Gastrocnemius medialis (tissue), 4 donors: ENCODE data around the gene AGAP2. TPM values are rescaled to one million over a fixed set of nuclear protein-coding genes. Genes with fewer than 3 reads are reported as not detected.

ENCODE experiments used
- ATAC-seq, 2 donors: fragments of 150-250 bp; one replicate each; pipeline ENCODE4 v1.9.1; 2016
- DNase-seq, 2 donors: peaks; one replicate each; pipeline ENCODE4 v3.0.0-alpha.2; 2019
- H3K27ac ChIP-seq, 4 donors: fragments of 200-600 bp; sonication (generic); 1 replicate in 1 of 4; 2 replicates in 3 of 4; pipeline ENCODE4 v1.5.1; 2016 to 2018; ENCODE audit warnings: mild to moderate bottlenecking in 2 of 4, moderate library complexity in 1 of 4
- H3K27me3 ChIP-seq, 3 donors: fragments of 200-600 bp; sonication (generic) in 2 of 3; 1 replicate in 1 of 3; 2 replicates in 2 of 3; pipeline versions ENCODE4 v1.5.1 to v1.6.0; 2016 to 2019; ENCODE audit warnings: mild to moderate bottlenecking in 1 of 3, moderate library complexity in 1 of 3
- H3K36me3 ChIP-seq, 2 donors: fragments of 200-600 bp; sonication (generic) in 1 of 2; one replicate each; pipeline ENCODE4 v1.5.1; 2017 to 2018
- H3K4me1 ChIP-seq, 2 donors: fragments of 200-600 bp; sonication (generic) in 1 of 2; one replicate each; pipeline ENCODE4 v1.5.1; 2016 to 2017; ENCODE audit warnings: mild to moderate bottlenecking in 2 of 2
- H3K4me3 ChIP-seq, 4 donors: fragments of 200-600 bp; sonication (generic) in 3 of 4; 1 replicate in 1 of 4; 2 replicates in 3 of 4; pipeline ENCODE4 v1.5.1; 2016 to 2019; ENCODE audit warnings: mild to moderate bottlenecking in 2 of 4
- H3K9me3 ChIP-seq, 3 donors: fragments of 200-600 bp; sonication (generic) in 2 of 3; 1 replicate in 1 of 3; 2 replicates in 2 of 3; pipeline ENCODE4 v1.5.1; 2016 to 2019
- CTCF ChIP-seq, 5 experiments: fragments of 450-650 bp in 3 of 5; fragments of 200-600 bp in 2 of 5; sonication (generic) in 2 of 5; IDR thresholded peaks in 4 of 5; conservative IDR thresholded peaks in 1 of 5; 1 replicate in 4 of 5; 2 replicates in 1 of 5; pipeline ENCODE4 v1.5.1; 2016 to 2019; ENCODE audit warnings: antibody characterized with exemption in 5 of 5, mild to moderate bottlenecking in 3 of 5, moderate library complexity in 3 of 5
- POLR2A ChIP-seq, 2 donors: fragments of 450-650 bp; IDR thresholded peaks; one replicate each; pipeline ENCODE4 v1.6.1; 2017; ENCODE audit warnings: antibody characterized with exemption in 2 of 2, mild to moderate bottlenecking in 2 of 2, moderate library complexity in 2 of 2
- in situ Hi-C, 4 donors: fragments of 200-750 bp; cut with MboI; loops; one replicate each; pipeline versions ENCODE4 v1.15.0 to v1.8.0; 2017; ENCODE audit warnings: low sequenced_read_pairs in 4 of 4
- intact Hi-C: fragments of 100-400 bp; cut with DNase I; formaldehyde crosslinking; loops from one replicate; pipeline ENCODE4 v1.15.1; 2023; ENCODE audit warnings: low total_unique reads
- total RNA-seq, 4 donors: library from RNA; depleted of rRNA; stranded (reverse); fragments of >200 nt; gene quantifications; one replicate each; pipeline versions ENCODE4 v1.1.0 to v1.2.3, GENCODE V29; 2016

Gene AGAP2
- total RNA-seq, 4 donors from 2014 or later = 1.8 to 5.4 (median 3.7) TPM

GRCh38 chr12:57739387-57739786 is 845 bp upstream of the AGAP2 start:
- ATAC-seq (no peak), DNase-seq (no peak)
- intact Hi-C loops = no loop called here
- H3K27ac ChIP-seq = peak overlapping the region; percentile 41 to 66 (median 58)
- H3K36me3 ChIP-seq = no peaks in the 10 kb centered on the region
- TF ChIP-seq CTCF (IDR thresholded peaks at IDR 0.05 in 4 of 5, conservative IDR thresholded peaks at IDR 0.05 in 1 of 5) (no peak), POLR2A (IDR thresholded peaks at IDR 0.05) (no peak)
- H3K9me3 ChIP-seq = no peaks in the 10 kb centered on the region
- H3K4me1 ChIP-seq = peaks cover 11 to 27% of the 10 kb centered on the region in 2 donors
- in situ Hi-C loops = no loop called here
- H3K4me3 ChIP-seq = peak overlapping the region in 1 of 4 donors; percentile 47
- peaks cover 46 to 55% (median 47%) of the 10 kb centered on the region in 3 donors for H3K27me3 ChIP-seq

GRCh38 chr12:57737467-57738460 is 778 bp downstream of the AGAP2 start:
- Histone ChIP-seq H3K27ac (peak overlapping the region; percentile 36 to 66 (median 56)), H3K9me3 (no peaks in the 10 kb centered on the region), H3K4me1 (peaks cover 7 to 27% of the 10 kb centered on the region in 2 donors), H3K36me3 (no peaks in the 10 kb centered on the region), H3K27me3 (peaks cover 46 to 55% (median 47%) of the 10 kb centered on the region in 3 donors), H3K4me3 (peak overlapping the region; percentile 23 to 49 (median 47))
- no peak for ATAC-seq
- no peak for TF ChIP-seq CTCF (IDR thresholded peaks at IDR 0.05 in 4 of 5, conservative IDR thresholded peaks at IDR 0.05 in 1 of 5)
- no peak for TF ChIP-seq POLR2A (IDR thresholded peaks at IDR 0.05)
- intact Hi-C loops (no loop called here), in situ Hi-C loops (no loop called here)
- no peak for DNase-seq

- TF ChIP-seq POLR2A (IDR thresholded peaks at IDR 0.05) (no peak), CTCF (IDR thresholded peaks at IDR 0.05 in 4 of 5, conservative IDR thresholded peaks at IDR 0.05 in 1 of 5) (no peak)
- no peak for DNase-seq
- Histone ChIP-seq H3K9me3 (no peaks in the 10 kb centered on the region), H3K4me1 (peaks cover 7 to 27% of the 10 kb centered on the region in 2 donors), H3K27me3 (peaks cover 46 to 55% (median 52%) of the 10 kb centered on the region in 3 donors), H3K4me3 (peak overlapping the region; percentile 23 to 49 (median 38)), H3K36me3 (no peaks in the 10 kb centered on the region), H3K27ac (peak overlapping the region; percentile 8 to 66 (median 56))
- in situ Hi-C loops (no loop called here), intact Hi-C loops (no loop called here)
- no peak for ATAC-seq
Measured at GRCh38 chr12:57736741-57737466, 1.6 kb downstream of the AGAP2 start.

GRCh38 chr12:57735952-57736740 is 2.4 kb downstream of the AGAP2 start:
- peak overlapping the region; percentile 8 to 66 (median 56) for H3K27ac ChIP-seq
- intact Hi-C loops (no loop called here), in situ Hi-C loops (no loop called here)
- peaks cover 7 to 27% of the 10 kb centered on the region in 2 donors for H3K4me1 ChIP-seq
- ATAC-seq (peak in 1 of 2 donors; percentile 37), DNase-seq (no peak)
- peaks cover 46 to 55% (median 52%) of the 10 kb centered on the region in 3 donors for H3K27me3 ChIP-seq
- no peaks in the 10 kb centered on the region for H3K36me3 ChIP-seq
- TF ChIP-seq CTCF (IDR thresholded peaks at IDR 0.05 in 4 of 5, conservative IDR thresholded peaks at IDR 0.05 in 1 of 5) (peak in 3 of 5 experiments; percentile 11 to 15 (median 14)), POLR2A (IDR thresholded peaks at IDR 0.05) (peak in 1 of 2 donors; percentile 13)
- H3K9me3 ChIP-seq = no peaks in the 10 kb centered on the region
- peak overlapping the region; percentile 4 to 47 (median 24) for H3K4me3 ChIP-seq
